Transverse colon (tissue), 4 donors: ENCODE results near the gene TMEM200B. TPM values are rescaled to one million over a fixed set of nuclear protein-coding genes. Genes with fewer than 3 reads are reported as not detected.

Experiments
- DNase-seq: peaks from one replicate; pipeline ENCODE4 v3.0.0-alpha.2; 2019
- H3K27ac ChIP-seq, 4 donors: fragments of 200-600 bp; sonication (generic); 2 replicates each; pipeline ENCODE4 v1.5.1; 2016 to 2018; ENCODE audit warnings: inconsistent platforms in 4 of 4
- H3K27me3 ChIP-seq: fragments of 200-600 bp; sonication (generic); 2 replicates; pipeline ENCODE4 v1.5.1; 2017; ENCODE audit warnings: inconsistent platforms
- H3K36me3 ChIP-seq, 4 donors: fragments of 200-600 bp; sonication (generic); 2 replicates each; pipeline ENCODE4 v1.5.1; 2017 to 2019; ENCODE audit warnings: inconsistent platforms in 4 of 4
- H3K4me1 ChIP-seq, 4 donors: fragments of 200-600 bp; sonication (generic); 2 replicates each; pipeline ENCODE4 v1.5.1; 2017 to 2020; ENCODE audit warnings: inconsistent platforms in 4 of 4
- H3K4me3 ChIP-seq, 4 donors: fragments of 200-600 bp; sonication (generic); 1 replicate in 1 of 4; 2 replicates in 3 of 4; pipeline versions ENCODE4 v1.5.1 to v1.6.1; 2017 to 2019; ENCODE audit warnings: inconsistent platforms in 4 of 4
- H3K9me3 ChIP-seq, 2 donors: fragments of 200-600 bp; sonication (generic); 2 replicates each; pipeline ENCODE4 v1.5.1; 2017 to 2019; ENCODE audit warnings: inconsistent platforms in 2 of 2
- EP300 ChIP-seq: sonication (generic); formaldehyde crosslinking; IDR thresholded peaks from one replicate; pipeline ENCODE4 v1.6.1; 2017; ENCODE audit warnings: antibody characterized with exemption, low read depth
- POLR2A ChIP-seq: fragments of 450-650 bp; IDR thresholded peaks from one replicate; pipeline ENCODE4 v1.6.1; 2016; ENCODE audit warnings: antibody characterized with exemption, mild to moderate bottlenecking, moderate library complexity
- POLR2AphosphoS5 ChIP-seq, 3 donors: sonication (generic); formaldehyde crosslinking; IDR thresholded peaks; one replicate each; pipeline ENCODE4 v1.6.1; 2016; ENCODE audit warnings: antibody characterized with exemption in 3 of 3
- WGBS, 2 donors: methylation state at CpG; one replicate each; pipeline ENCODE4 v1.1.5; 2018; ENCODE audit warnings: low coverage in 1 of 2; 5-methylcytosine and 5-hydroxymethylcytosine counted together
- in situ Hi-C, 4 donors: fragments of 200-750 bp; cut with MboI; loops; one replicate each; pipeline versions ENCODE4 v1.15.0 to v1.15.1; 2017; ENCODE audit warnings: low sequenced_read_pairs in 3 of 4, low pct_ligation_motif_present in 1 of 4, low pct_unique_long_range_greater_than_20kb in 1 of 4
- intact Hi-C: fragments of 100-400 bp; cut with DNase I; formaldehyde crosslinking; loops from one replicate; pipeline ENCODE4 v1.15.1; 2023; ENCODE audit warnings: low total_unique reads
- total RNA-seq, 4 donors: library from RNA; depleted of rRNA; stranded (reverse); fragments of >200 nt; gene quantifications; one replicate each; pipeline ENCODE4 v1.1.0, GENCODE V29; 2016
- TF ChIP-seq, protein P1 (sequence below), 5 experiments: fragments of 200-600 bp in 3 of 5; fragments of 450-650 bp in 2 of 5; sonication (generic) in 3 of 5; IDR thresholded peaks; 1 replicate in 2 of 5; 2 replicates in 3 of 5; pipeline ENCODE4 v1.5.1; 2016 to 2017; ENCODE audit warnings: antibody characterized with exemption in 5 of 5, inconsistent platforms in 3 of 5, mild to moderate bottlenecking in 2 of 5, moderate library complexity in 1 of 5

Gene TMEM200B
- total RNA-seq, 4 donors from 2014 or later, result 1.6 to 7.5 (median 4.2) TPM

DNA sequence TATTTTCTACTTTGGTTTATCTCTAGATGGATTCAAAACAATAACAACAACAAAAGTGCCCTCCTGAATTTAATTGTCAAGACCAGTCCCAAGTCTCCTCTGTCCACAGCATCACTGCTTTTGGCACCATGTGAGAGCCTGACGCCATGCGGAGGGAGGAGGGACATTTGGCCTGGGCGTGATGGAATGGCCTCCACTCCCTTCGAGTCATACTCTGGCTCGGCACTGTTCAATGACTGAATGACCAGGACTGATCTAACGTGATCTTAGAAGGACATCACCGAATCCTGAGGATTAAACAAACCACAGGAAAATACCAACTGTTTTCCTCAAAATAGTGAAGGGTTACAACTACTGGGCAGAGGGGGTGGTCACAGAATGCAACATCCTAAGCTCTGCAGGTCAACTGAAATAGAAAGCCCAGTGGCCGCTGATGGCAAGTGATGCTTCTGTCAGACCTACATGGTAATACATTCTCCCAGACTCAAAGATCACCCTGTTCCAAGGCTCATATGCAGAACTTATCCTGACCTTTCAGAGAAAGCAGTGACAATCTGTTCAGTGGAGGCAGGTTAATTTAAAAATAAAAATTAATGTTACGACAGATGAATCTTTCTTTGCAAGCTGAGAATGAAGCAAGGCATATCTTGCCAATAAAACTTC is 38.9 kb upstream of the TMEM200B start:
- TF ChIP-seq POLR2A (no peak), POLR2AphosphoS5 (IDR thresholded peaks at IDR 0.05) (no peak)
- TF ChIP-seq, protein P1, sequence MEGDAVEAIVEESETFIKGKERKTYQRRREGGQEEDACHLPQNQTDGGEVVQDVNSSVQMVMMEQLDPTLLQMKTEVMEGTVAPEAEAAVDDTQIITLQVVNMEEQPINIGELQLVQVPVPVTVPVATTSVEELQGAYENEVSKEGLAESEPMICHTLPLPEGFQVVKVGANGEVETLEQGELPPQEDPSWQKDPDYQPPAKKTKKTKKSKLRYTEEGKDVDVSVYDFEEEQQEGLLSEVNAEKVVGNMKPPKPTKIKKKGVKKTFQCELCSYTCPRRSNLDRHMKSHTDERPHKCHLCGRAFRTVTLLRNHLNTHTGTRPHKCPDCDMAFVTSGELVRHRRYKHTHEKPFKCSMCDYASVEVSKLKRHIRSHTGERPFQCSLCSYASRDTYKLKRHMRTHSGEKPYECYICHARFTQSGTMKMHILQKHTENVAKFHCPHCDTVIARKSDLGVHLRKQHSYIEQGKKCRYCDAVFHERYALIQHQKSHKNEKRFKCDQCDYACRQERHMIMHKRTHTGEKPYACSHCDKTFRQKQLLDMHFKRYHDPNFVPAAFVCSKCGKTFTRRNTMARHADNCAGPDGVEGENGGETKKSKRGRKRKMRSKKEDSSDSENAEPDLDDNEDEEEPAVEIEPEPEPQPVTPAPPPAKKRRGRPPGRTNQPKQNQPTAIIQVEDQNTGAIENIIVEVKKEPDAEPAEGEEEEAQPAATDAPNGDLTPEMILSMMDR (IDR thresholded peaks at IDR 0.05), result no peak
- DNase-seq, result peak; percentile 20
- in situ Hi-C loops (no loop called here), intact Hi-C loops (no loop called here)
- Histone ChIP-seq H3K27ac (no peak overlapping the region), H3K9me3 (no peaks in the 10 kb centered on the region), H3K4me1 (peaks cover 18 to 67% (median 30%) of the 10 kb centered on the region in 4 donors), H3K27me3 (no peaks in the 10 kb centered on the region), H3K36me3 (peaks cover 0 to 38% (median 11%) of the 10 kb centered on the region in 4 donors), H3K4me3 (no peak overlapping the region)
- 71 to 76% methylated on average over 8 to 9 of the region's 9 CpGs for WGBS, 2 donors

DNA sequence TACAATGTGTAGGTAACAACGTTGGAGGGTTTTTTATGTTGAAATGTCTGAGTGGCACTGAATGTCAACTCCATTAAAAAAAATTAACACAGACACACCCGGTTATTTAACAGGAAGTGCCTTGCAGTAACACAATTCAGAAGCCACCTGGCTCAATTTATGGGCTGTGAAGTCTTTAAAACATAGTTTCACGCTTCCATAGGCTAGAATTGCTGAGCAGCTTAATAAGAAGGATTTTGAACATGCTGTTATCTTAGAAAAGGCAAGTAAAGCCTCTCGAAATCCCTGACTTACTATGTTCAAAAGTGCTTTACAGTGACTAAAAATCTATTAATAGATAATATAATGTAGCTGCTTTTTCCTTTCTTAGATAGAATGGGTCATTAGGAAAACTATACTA is 38.3 kb upstream of the TMEM200B start:
- intact Hi-C loops (no loop called here), in situ Hi-C loops (no loop called here)
- peaks cover 21 to 67% (median 28%) of the 10 kb centered on the region in 4 donors for H3K4me1 ChIP-seq
- H3K36me3 ChIP-seq, result peaks cover 0 to 44% (median 13%) of the 10 kb centered on the region in 4 donors
- H3K27me3 ChIP-seq, result no peaks in the 10 kb centered on the region
- H3K9me3 ChIP-seq, result no peaks in the 10 kb centered on the region
- no peak for TF ChIP-seq POLR2A
- TF ChIP-seq, protein P1 (IDR thresholded peaks at IDR 0.05), result no peak
- TF ChIP-seq EP300, result no peak
- no peak for TF ChIP-seq POLR2AphosphoS5 (IDR thresholded peaks at IDR 0.05)
- DNase-seq, result no peak
- 38 to 46% methylated on average over 4 of the region's 4 CpGs for WGBS, 2 donors
- no peak overlapping the region for H3K4me3 ChIP-seq
- peak overlapping the region in 1 of 4 donors; percentile 14 for H3K27ac ChIP-seq

DNA sequence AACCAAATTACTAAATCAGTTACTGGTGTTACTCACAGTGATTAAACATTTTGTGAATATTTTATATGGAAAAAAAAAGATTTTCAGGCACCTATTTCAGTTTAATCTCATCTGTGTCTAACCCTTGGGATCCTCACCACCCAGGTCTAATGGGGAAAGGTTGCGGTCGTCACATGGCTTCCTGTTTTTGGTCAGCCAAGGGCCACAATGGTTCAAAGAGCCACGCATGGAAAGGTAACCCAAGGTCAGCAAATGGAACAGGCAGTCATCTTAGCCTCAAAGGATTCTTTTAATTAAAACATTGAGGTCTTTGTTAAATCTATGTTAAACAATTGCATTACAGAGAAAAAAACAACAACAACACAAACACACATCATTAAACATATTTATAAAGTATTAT is 36.1 kb upstream of the TMEM200B start:
- Histone ChIP-seq H3K27ac (no peak overlapping the region), H3K27me3 (no peaks in the 10 kb centered on the region), H3K9me3 (no peaks in the 10 kb centered on the region), H3K4me3 (no peak overlapping the region), H3K36me3 (peaks cover 0 to 59% (median 24%) of the 10 kb centered on the region in 4 donors), H3K4me1 (peaks cover 18 to 54% (median 19%) of the 10 kb centered on the region in 4 donors)
- TF ChIP-seq, protein P1 (IDR thresholded peaks at IDR 0.05), result no peak
- TF ChIP-seq POLR2AphosphoS5 (IDR thresholded peaks at IDR 0.05) (no peak), POLR2A (no peak), EP300 (no peak)
- intact Hi-C loops, result no loop called here
- WGBS, 2 donors, result 74 to 82% methylated on average over 3 of the region's 3 CpGs
- in situ Hi-C loops, result no loop called here
- DNase-seq, result no peak

DNA sequence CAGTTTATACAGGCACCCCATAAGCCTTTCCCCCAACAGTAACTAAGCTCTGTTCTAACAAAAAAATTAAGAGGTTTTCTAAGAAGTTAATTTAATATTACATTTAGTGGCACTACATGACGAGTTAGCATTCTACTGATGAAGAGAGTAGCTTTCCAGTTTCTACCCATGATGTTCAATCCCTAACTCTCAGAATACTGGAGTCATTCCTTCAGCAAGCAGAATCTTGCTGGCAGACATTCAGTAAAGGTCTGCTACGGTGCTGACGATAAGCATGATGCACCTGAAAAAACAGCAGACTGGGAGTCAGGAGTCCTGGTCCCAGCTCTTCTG is 33.5 kb upstream of the TMEM200B start:
- Histone ChIP-seq H3K4me1 (peaks cover 1 to 30% (median 10%) of the 10 kb centered on the region in 4 donors), H3K4me3 (no peak overlapping the region), H3K27ac (peak overlapping the region in 1 of 4 donors; percentile 39), H3K27me3 (no peaks in the 10 kb centered on the region), H3K9me3 (no peaks in the 10 kb centered on the region), H3K36me3 (peaks cover 0 to 82% (median 36%) of the 10 kb centered on the region in 4 donors)
- no peak for DNase-seq
- WGBS, 2 donors, result 83 to 92% methylated on average over 3 of the region's 3 CpGs
- in situ Hi-C loops (no loop called here), intact Hi-C loops (no loop called here)
- no peak for TF ChIP-seq POLR2AphosphoS5 (IDR thresholded peaks at IDR 0.05)
- TF ChIP-seq POLR2A, result no peak
- TF ChIP-seq, protein P1 (IDR thresholded peaks at IDR 0.05), result no peak
- TF ChIP-seq EP300, result no peak
